HG02938 (cell line): ENCODE results near the gene TFR2.

ENCODE experiments used
- ATAC-seq: cut with Tn5 transposase; IDR thresholded peaks from one replicate; pipeline ENCODE4 v1.9.1; 2021; ENCODE audit warnings: mild to moderate bottlenecking, moderate library complexity; ENCODE audit not compliant: unreplicated experiment

Gene TFR2

GRCh38 chr7:100573691-100574361, 67.5 kb downstream of the TFR2 start, which contains the start of gene SAP25:
Gene SAP25, minus strand, starts transcription at chr7:100573900. Its CDS starts 158 bp downstream, at chr7:100573742.
- ATAC-seq = no peak

DNA sequence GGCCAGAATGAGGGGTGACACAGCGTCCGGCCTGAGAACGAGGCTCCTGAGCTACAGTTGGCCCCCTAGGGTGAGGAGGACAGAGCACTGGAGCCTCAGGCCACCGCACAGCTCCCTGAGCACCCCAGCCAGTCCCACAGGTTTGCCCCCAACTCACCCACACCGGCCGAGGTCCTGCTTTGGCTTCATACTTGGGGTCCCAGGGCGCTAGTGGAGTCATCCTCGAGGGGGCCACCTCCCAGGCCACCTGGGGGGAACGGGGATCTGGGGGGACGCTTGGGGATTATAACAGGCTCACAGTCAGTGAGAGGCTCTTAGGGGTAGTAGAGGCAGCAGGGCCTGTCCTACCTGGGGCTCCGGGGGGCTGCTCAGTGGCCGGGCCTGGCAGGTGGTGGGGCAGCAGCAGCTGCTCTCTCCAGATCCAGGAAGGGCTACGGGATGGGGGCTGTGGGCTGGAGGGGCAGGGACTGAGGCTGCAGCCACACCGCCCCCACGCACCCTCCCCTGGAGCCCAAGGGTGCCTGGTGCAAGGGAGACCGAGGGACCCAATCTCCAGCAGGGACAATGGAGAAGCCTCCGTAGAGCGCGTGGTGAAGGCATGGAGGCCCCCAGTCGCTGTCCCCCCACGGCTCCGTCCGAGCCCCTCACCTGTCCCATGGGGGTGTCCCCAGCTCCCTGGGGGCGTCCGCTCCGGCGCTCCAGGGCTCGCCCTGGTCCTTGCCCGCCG, 68.2 kb downstream of the TFR2 start:
- no peak for ATAC-seq

DNA sequence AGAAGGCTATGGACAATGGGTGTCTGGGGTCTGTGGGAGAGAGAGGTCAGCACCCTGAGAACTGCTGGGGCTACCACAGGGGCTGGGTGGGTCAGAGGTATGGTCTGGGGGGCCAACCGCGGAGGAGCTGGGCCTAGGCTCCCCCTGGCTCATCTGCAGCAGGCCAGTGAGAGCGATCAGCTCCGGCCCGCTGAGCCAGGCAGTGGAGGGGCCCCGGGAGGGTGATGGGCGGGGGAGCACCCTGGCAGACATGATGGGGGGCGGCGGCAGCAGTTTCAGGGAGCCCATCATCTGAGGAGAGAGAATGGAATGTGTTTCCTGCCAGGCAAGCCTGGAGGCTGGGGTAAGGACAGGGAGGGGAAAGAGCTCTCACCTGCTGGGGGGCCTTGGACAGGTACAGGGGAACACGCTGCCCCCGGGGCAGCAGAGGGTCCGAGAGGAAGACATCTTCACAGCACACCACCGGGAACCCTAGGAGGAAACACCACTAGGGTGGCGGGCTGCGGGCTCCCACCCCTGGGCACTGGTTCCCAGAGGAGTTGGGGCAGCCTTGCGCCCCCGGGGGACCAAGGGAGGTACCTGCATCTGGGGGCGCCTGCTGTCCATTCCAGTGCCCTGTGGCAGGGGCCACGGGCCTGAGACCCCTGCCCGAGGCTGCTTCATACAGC, 68.9 kb downstream of the TFR2 start:
- ATAC-seq = no peak

DNA sequence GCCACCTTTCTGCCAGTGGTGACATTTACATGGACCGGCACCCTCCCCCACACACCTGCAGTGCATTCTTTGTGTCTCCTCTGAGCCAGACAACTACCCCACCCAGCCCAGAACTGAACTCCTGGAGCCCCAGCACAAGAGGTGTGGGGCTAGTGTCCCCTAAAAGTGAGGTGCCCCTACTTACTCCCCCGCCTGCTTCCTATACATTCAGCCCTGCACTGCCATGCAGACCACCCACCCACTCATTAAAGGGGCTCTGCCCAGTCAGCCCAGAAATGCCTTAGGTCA, 69.6 kb downstream of the TFR2 start:
- ATAC-seq = no peak

DNA sequence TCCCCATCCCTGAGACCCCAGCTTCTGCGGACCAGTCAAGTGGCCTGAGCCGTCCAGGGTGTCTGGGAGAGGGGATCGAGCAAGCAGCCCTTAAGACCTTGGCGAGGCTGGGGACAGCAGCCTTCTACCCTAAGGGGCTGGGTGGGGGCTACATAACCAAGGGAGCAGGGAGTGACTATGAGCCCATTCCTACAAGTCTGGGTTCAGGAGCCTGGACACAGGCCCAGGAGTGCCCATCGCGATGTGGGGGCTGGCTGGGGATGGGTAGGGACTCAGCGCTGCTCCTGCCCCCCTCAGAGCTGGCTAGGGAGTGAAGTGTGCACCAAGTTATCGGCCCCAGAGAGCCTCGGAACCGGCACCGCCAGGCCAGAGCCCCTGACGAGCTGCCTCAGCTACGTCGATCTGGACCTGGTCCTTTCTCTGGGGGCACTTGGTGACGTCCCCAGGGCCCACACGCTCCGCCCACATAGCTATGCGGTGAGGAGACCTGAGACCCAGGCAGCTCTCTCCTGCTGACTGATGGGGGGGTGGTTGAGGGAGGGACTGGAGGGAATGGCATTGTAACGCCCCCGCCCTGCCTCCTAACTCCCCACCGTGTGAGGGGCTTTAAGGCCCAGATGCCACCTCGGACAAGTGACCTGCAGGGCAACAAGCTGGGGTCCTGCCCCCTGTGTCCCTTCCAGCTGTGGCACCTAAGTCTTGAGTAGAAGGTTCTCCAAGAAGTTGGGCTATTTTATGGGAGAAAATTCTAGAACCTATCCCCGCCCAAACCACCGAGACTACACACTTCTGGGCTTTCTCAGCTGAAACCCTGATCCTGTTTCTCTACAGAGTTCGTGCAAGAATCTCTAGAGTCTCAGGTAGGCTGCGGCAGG, 70.2 kb downstream of the TFR2 start:
- no peak for ATAC-seq
